K562 (cell line): ENCODE results near the gene DAZAP1. TPM values are rescaled to one million over a fixed set of nuclear protein-coding genes. Genes with fewer than 3 reads are reported as not detected.

Experiments used
- ARID1B ChIP-seq: fragments of 450-650 bp; IDR thresholded peaks from 2 replicates; pipeline ENCODE4 v1.6.1; 2016; ENCODE audit warnings: antibody characterized with exemption, mild to moderate bottlenecking, inconsistent platforms
- CCNT2 ChIP-seq: IDR thresholded peaks from 2 replicates; pipeline ENCODE4 v1.6.1; 2011; ENCODE audit warnings: borderline replicate concordance, low read depth, mild to moderate bottlenecking, moderate library complexity, mixed read lengths, low read length; ENCODE audit not compliant: insufficient read length; ENCODE audit errors: extremely low read depth
- CHAMP1 ChIP-seq: fragments of 450-650 bp; IDR thresholded peaks from 2 replicates; pipeline ENCODE4 v1.6.1; 2016; ENCODE audit warnings: mild to moderate bottlenecking
- DPF2 ChIP-seq: fragments of 450-650 bp; IDR thresholded peaks from 2 replicates; pipeline ENCODE4 v1.6.1; 2016
- HDAC8 ChIP-seq: fragments of 450-650 bp; IDR thresholded peaks from 2 replicates; pipeline ENCODE4 v1.6.1; 2016; ENCODE audit warnings: mild to moderate bottlenecking, missing genetic modification characterization, moderate library complexity, missing compliant biosample characterization
- HOXB6 ChIP-seq: fragments of 250-450 bp; sonication (Bioruptor Pico); IDR thresholded peaks from 2 replicates; pipeline ENCODE4 v1.5.1; 2022; ENCODE audit warnings: mild to moderate bottlenecking, borderline replicate concordance
- NKRF ChIP-seq: fragments of 450-650 bp; IDR thresholded peaks from 2 replicates; pipeline ENCODE4 v1.6.1; 2016; ENCODE audit warnings: borderline replicate concordance
- SMAD3 ChIP-seq: fragments of 450-650 bp; formaldehyde crosslinking; conservative IDR thresholded peaks from 2 replicates; pipeline ENCODE4 v1.4.0; 2020; ENCODE audit warnings: mild to moderate bottlenecking
- SREBF1 ChIP-seq: fragments of 150-350 bp; IDR thresholded peaks from 2 replicates; pipeline ENCODE4 v1.6.1; 2014; ENCODE audit warnings: antibody characterized with exemption, low read depth, low read length, borderline replicate concordance
- TCF3 ChIP-seq: sonication (generic); formaldehyde crosslinking; IDR thresholded peaks from 2 replicates; pipeline ENCODE4 v1.4.0; 2020; ENCODE audit warnings: mild to moderate bottlenecking, missing genetic modification reagents
- ZFP91 ChIP-seq: sonication (generic); formaldehyde crosslinking; IDR thresholded peaks from 2 replicates; pipeline ENCODE4 v1.8.0; 2022; ENCODE audit warnings: mild to moderate bottlenecking, missing genetic modification reagents
- ZNF143 ChIP-seq: sonication (generic); formaldehyde crosslinking; IDR thresholded peaks from 2 replicates; pipeline ENCODE4 v1.9.0; 2022; ENCODE audit warnings: mild to moderate bottlenecking, missing genetic modification reagents
- ZNF444 ChIP-seq: fragments of 250-450 bp; sonication (Bioruptor Pico); IDR thresholded peaks from 2 replicates; pipeline ENCODE4 v1.4.0; 2020; ENCODE audit warnings: mild to moderate bottlenecking, moderate library complexity
- ZNF740 ChIP-seq, 3 experiments: fragments of 200-800 bp in 1 of 3; sonication (Bioruptor generic) in 1 of 3; sonication (generic) in 1 of 3; formaldehyde crosslinking in 1 of 3; IDR thresholded peaks; 2 replicates each; pipeline versions ENCODE4 v1.6.1 to v1.8.0; 2016 to 2022; ENCODE audit warnings: mild to moderate bottlenecking in 2 of 3, missing compliant biosample characterization in 2 of 3, missing genetic modification characterization in 2 of 3, missing genetic modification reagents in 1 of 3
- ZNF77 ChIP-seq: fragments of 250-450 bp; sonication (Bioruptor Pico); IDR thresholded peaks from 2 replicates; pipeline ENCODE4 v1.5.0; 2020
- polyA plus RNA-seq, 8 experiments: library from polyadenylated mRNA; depleted of rRNA in 4 of 8; stranded (reverse) in 5 of 8; unstranded in 3 of 8; fragments of >200 nt; fragmentation: Nextera tagmentation in 2 of 8; fragmentation: Illumina TruSeq in 1 of 8; extraction: Ambion mirVana in 2 of 8; extraction: Trizol in 1 of 8; gene quantifications; 2 replicates each; pipeline versions ENCODE4 v1.2.1 to v1.2.3, GENCODE V29; 2011 to 2014; ENCODE audit warnings: inconsistent platforms in 1 of 8, missing spikeins in 1 of 8
- total RNA-seq, 7 experiments: library from RNA; depleted of rRNA in 6 of 7; stranded (reverse); fragments of >200 nt in 6 of 7; fragmentation: Illumina TruSeq in 2 of 7; extraction: Trizol in 2 of 7; gene quantifications; 2 replicates each; pipeline versions ENCODE4 v1.2.1 to v1.2.3, GENCODE V29; 2011 to 2021; ENCODE audit warnings: low replicate concordance in 1 of 7
- TF ChIP-seq, protein P1 (sequence below): fragments of 450-650 bp; IDR thresholded peaks from 2 replicates; pipeline ENCODE4 v1.6.1; 2018; ENCODE audit not compliant: partially characterized antibody

DAZAP1 gene
- total and polyA plus RNA-seq, 9 of the 15 experiments (the other 6 are each of a cell fraction or from before 2014, with no cell fraction given), result 10.8 to 289 (median 142) TPM

DNA sequence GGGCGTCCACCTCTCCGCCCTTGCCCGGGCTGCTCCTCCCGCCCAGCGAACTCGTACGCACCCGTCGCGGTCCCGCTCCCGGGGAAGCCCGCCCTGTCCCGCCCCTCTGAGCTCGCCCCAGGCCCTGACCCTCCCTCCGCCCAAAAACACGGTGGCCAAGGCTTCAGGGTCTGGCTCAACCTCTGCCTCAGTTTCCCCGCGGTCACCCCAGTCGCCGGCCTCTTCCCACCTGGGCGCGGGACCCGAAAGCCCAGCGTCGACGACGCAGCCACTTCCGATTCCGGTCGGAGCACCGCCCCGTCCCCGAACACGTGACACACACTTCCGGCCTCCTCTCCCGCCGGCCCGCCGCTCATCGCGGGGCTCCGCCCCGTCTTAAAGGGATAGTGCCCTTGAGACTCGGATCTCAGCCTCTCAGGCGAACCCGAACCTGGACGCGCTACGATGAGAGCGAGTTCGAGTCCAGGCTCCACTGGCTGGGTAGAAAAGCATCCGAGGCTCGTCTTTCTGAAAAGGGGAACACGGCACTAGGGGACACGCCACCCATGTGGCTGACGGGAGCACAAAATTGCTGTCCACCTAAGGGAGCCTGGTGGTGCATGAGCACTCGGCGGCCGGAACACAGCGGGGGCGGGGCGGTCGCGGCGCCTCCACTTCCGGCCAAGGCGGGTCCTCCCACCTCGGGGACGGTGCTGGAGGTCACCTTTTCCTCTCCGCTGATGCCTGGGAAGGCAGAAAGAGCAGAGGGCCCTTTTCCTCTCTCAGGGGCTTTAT lies 71.7 kb downstream of the DAZAP1 start, which contains the start of gene C19orf25 (continued):
- no peak for TF ChIP-seq ZNF740 (CRISPR knock-in tag; IDR thresholded peaks at IDR 0.05)
- TF ChIP-seq ZNF740 (tag; IDR thresholded peaks at IDR 0.05), result no peak
- TF ChIP-seq HDAC8, result no peak
- no peak for TF ChIP-seq CHAMP1
- peak; percentile 100 for TF ChIP-seq ZFP91 (CRISPR knock-in tag)
- TF ChIP-seq SREBF1, result no peak
- no peak for TF ChIP-seq HOXB6
- no peak; the same call in 1 of the 2 replicates for TF ChIP-seq TCF3 (CRISPR knock-in tag)
- no peak for TF ChIP-seq ZNF77 (CRISPR knock-in tag)
- peak; percentile 71 for TF ChIP-seq DPF2
- TF ChIP-seq ARID1B, result peak; percentile 59; the same call in 1 of the 2 replicates
- no peak for TF ChIP-seq SMAD3 (CRISPR knock-in tag)
- TF ChIP-seq CCNT2, result peak; percentile 66
- TF ChIP-seq, protein P1, sequence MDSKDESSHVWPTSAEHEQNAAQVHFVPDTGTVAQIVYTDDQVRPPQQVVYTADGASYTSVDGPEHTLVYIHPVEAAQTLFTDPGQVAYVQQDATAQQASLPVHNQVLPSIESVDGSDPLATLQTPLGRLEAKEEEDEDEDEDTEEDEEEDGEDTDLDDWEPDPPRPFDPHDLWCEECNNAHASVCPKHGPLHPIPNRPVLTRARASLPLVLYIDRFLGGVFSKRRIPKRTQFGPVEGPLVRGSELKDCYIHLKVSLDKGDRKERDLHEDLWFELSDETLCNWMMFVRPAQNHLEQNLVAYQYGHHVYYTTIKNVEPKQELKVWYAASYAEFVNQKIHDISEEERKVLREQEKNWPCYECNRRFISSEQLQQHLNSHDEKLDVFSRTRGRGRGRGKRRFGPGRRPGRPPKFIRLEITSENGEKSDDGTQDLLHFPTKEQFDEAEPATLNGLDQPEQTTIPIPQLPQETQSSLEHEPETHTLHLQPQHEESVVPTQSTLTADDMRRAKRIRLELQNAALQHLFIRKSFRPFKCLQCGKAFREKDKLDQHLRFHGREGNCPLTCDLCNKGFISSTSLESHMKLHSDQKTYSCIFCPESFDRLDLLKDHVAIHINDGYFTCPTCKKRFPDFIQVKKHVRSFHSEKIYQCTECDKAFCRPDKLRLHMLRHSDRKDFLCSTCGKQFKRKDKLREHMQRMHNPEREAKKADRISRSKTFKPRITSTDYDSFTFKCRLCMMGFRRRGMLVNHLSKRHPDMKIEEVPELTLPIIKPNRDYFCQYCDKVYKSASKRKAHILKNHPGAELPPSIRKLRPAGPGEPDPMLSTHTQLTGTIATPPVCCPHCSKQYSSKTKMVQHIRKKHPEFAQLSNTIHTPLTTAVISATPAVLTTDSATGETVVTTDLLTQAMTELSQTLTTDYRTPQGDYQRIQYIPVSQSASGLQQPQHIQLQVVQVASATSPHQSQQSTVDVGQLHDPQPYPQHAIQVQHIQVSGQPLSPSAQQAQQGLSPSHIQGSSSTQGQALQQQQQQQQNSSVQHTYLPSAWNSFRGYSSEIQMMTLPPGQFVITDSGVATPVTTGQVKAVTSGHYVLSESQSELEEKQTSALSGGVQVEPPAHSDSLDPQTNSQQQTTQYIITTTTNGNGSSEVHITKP, result peak; percentile 70
- no peak for TF ChIP-seq ZNF444 (CRISPR knock-in tag)
- no peak for TF ChIP-seq ZNF143 (CRISPR knock-in tag)
- TF ChIP-seq NKRF, result peak; percentile 84; the same call in 1 of the 2 replicates
